GM18868 (cell line): Measurements from ENCODE around the gene RPA3.
A peak's percentile ranks its signal among the peaks of the same experiment; 100 is the strongest.

Source experiments
- ATAC-seq: cut with Tn5 transposase; IDR thresholded peaks from one replicate; pipeline ENCODE4 v1.9.1; 2021; ENCODE audit warnings: mild to moderate bottlenecking, moderate library complexity; ENCODE audit not compliant: unreplicated experiment

Gene RPA3

DNA sequence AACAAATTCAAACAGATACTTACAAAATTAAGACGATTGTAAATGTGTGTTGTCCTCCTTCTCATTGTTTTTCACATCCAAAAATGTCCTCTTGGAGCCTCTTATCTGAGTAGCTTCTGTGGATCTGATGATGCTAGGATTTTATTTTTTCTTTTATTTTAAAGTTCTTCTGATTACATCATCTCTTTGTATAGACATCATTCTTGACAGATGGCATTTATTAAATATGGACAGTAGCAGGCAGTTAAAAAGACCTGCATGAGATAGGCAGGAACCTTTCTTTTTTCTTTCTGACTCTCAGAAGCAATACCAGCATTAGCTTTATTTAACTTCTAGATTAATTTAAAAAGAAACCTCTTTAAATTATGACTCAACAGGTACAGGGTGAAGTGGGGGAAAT, at the start of gene RPA3:
RPA3 (minus strand) TSS at position 116 of the 400 bp plus-strand sequence. CDS start 78,189 bp downstream, outside the sequence.
- ATAC-seq = no peak

DNA sequence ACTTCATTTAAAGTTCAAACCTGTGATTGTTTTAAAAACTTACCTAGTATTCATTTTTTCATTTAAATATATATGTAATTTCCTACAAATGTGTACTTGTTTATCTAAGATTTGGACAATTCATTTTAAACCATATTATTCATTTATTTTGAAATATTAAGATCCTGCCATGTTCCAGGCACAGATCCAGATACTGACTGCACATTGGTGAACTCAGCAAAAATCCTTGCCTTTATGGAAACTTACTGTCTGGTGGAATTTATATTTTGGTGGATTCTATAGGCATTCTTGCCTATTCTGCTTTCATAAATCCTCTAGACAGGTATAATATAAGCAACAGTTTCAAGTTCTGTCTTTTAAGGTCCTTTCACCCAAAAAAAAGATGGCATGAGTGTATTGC, 48.3 kb upstream of the RPA3 start:
- ATAC-seq = no peak

DNA sequence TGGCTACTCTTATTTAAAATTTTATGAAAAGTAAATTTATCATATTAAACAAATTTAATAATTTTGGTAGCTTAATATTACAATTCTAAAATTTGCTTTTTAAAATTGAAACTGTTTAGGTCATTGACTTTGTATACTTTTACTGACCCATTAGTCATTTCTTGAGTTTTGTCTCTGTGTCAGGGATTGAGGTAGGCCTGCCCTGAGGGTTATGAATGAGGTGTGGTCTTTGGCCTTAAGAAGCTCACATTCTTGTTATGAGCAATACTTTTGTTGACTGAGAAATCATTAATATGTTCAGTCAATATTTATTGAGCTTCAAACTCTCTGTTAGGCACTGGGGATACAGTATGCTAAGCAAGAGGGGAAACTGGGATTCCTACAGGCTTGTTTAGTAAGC, 47.0 kb upstream of the RPA3 start:
- ATAC-seq = peak; percentile 67

DNA sequence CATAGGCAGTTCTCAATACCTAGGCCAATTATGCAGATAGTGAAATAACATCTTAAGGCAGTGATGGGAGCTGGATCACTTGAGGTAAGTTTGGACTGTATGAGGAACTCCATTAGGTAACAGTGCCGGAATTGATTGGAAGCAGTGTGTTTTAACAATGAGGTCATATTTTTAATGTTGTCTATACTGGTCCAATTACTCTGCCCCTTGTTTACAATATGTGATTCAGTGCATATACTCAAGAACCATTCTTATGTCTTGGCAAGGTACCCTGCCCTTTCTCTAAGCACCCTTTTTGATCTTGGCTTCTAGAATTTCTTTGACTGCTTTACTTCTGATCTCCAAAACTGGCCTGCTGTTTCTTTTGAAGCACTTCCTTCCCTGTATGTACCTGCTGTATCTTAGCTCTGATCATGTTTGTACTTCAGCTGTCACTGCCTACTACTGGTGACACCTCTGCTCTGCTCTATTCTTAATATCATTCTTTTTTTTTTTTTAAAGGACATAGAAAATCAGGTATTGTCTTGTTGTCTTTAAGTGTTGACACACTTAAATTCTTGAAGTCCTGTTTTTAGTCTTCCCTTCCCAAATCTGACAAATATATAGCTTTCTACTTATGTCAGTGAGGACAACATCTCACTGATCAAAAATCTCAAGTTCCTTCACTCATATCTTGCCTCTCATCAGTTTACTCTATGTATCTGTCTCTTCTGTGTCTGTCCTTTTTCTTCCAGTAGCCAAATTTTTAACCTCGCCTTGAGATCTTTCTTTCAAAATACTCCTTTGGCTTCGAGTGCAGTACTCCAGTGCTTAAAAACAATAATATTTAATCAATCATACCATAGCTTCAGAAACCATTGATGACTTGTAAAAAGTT, 46.4 kb upstream of the RPA3 start:
- no peak for ATAC-seq

DNA sequence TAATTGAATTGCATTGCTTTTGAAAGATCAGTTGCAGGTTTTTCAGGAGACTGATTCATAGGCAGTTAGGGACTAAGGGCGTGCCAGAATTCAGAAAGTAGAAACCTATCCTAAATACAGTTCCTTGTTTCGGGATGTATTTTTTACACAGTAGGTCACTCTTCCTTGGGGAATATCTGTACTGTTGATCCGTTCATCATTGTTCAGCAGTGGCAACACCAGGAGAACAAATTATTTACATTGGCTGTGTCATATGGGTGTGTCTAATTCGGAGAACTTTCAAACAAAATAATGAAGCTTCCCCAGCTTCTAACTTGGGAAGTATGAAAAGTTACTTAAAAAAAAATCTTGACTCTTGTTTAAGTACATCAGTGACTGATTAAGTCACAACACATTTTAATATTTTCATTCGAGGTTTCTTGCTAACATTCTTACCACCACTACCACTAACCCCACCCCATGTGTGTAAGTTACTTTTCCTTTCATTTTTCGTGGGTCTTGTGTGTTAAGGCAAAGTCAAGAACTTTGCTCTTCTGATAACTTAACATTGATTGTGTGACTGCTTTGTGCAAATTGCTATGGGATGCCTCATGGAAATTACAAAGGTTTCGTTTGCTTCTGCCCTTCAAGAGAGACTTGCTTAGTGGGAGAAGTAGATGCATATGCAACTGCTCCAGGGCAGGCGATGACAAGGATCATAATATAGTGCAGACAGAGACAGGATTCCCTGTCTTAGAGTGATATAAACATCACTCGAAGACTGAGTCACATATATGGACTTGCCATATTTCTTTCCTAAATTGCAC, 43.8 kb upstream of the RPA3 start:
- ATAC-seq = peak; percentile 68

DNA sequence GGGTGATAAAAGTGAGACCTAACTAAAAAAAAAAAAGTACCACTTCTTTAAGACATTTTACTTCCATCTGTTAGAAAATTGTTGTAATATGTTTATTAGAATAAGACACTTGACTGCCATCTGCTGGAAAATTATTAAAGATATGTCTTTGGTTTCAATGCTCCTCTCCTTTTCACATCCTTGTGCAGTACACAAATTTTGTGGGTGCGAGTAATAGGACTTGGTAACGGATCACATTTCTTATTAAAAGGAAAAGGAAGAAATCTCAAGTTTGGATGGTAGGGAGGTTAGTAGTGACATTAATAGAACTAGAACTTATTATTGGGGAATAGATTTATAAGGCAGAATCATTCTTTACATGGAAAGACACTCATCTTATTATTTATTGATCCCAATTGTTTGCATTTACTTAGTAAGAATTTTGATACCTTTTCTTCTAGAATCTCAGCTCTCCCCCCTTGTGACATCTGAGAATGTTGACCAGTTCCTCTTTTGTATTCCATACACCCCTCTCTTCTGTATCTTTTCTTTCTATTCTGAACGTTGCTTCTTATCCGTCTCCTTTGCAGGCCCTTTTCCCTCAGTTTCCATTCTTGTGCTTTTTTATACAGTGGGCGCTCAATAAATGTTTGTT, 43.0 kb upstream of the RPA3 start:
- peak; percentile 11 for ATAC-seq

DNA sequence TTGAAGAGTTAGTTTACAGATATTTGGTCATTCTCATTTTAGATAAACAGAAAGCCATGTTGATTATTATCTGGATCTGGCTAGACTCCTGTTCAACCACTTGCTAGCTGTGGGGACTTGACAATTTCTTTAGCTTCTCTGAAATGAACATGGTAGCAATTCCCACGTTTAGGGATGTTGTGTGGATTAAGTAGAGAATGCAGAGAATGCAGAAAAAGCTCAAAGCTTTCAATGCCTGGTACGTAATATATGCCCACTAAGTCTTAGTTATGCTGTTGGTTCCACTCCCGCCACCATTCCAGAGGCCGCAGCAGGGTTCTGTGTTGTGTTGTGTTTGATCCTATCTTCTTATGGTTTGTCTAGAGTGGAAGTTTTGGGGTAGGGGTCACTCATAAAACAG, 39.2 kb upstream of the RPA3 start:
- ATAC-seq = no peak

- no peak for ATAC-seq
Measured at GRCh38 chr7:7756577-7756976, 38.2 kb upstream of the RPA3 start.

DNA sequence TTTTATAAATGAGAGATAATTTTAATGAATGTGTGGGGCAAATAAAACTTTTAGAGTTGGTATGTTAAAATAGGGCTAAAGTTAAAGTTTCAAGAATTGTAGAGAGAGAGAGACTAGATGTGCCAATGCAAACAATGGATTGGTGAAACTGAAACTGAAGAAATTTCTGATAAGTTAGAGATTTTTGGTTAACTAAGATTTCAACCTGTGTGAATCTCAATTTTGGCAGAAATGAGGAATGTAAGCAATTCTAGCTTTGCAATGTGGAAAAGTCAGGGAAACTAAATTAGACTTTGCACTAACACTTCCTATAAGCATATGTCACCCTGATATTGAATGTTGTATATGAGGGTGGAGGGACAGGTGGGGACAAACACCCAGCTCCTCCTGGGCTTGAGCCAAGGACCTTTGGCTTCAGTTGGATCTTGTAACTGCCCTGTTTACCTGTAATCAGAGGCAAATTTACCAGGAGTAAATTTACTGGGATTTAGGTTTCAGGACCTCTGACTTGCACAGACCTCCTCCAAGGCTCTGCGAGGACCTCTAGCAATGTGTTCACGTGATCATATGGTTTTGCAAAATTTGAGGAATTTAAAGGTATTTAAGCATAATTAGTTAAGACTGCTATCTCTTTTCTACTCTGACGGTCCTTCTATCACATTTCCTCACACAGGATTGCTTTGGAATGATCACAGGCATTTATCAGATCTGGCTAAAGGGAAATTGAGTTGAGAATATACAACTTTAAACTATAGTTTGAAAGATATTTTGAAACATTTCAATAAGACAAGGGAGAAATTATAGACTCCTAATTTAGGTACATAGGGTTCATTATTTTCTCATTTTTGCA, 33.1 kb upstream of the RPA3 start:
- no peak for ATAC-seq

DNA sequence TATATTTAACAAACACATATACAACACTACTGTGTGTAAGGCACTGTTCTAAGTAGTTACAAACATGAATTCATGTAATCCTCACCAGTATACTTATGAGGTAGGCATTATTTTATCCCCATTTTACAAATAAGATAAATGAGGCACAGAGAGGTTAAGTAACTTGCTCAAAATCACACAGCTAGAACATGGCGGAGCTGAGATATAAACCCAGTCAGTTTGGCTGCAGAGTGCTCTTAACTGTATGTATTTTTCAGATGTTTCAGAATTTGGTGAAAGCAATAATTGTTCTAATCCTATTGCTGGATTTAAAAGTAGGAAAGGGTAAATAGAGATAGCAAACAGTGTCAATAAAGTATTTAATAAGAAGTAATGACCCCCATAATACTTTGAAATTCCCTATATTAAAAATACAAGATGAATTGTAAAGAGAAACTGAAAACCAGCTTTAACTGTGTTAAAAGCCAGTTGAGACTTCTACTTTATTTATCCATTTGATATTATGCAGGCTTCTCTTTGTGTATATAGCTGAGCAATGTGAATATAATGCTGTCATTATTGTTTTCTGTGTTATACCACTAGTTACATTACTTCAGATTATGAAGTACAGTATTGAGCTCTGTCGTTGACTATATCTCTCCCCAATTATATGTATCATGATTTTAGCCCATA, 32.3 kb upstream of the RPA3 start:
- ATAC-seq = no peak

DNA sequence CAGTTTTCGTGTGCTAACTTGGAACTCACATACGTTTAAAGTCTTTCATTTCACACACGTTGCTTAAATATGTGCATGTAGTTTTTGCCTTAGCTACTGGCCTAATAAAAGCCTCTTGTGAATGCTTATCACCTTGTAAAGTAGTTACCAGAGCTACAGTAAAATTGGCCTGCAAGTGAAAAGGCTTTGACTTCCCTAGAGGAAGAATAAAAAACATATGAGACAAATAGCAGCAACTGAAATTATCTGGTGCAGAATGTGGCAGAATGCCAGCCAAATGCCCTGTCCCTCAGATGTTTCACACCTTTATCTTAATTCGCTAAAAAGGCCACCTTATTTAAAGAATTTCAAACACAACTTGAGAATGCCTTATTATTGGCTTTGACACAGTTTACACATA, 28.1 kb upstream of the RPA3 start:
- no peak for ATAC-seq

DNA sequence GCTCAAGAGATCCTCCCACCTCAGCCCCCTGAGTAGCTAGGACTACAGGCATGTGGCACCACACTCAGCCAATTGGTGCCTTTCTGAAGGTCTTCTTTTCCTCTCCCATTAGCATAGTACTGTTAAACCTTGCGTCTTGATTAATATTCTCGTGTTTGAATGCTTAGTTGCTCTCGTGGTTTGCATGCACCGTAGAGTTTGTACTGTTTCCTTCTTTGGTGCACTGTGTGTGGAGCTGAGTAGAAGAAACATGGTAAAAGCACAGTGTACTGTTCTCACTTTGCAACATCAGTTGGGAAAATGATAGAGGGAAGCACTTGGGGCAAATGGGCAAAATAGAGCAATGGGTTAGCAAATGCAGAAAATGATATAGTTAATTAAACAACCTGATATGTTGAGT, 27.6 kb upstream of the RPA3 start:
- peak; percentile 56 for ATAC-seq

- no peak for ATAC-seq
Measured at GRCh38 chr7:7745258-7745657, 26.9 kb upstream of the RPA3 start.

- ATAC-seq = no peak
Measured at GRCh38 chr7:7742223-7742622, 23.8 kb upstream of the RPA3 start.

- no peak for ATAC-seq
Measured at GRCh38 chr7:7740037-7740355, 21.6 kb upstream of the RPA3 start.

DNA sequence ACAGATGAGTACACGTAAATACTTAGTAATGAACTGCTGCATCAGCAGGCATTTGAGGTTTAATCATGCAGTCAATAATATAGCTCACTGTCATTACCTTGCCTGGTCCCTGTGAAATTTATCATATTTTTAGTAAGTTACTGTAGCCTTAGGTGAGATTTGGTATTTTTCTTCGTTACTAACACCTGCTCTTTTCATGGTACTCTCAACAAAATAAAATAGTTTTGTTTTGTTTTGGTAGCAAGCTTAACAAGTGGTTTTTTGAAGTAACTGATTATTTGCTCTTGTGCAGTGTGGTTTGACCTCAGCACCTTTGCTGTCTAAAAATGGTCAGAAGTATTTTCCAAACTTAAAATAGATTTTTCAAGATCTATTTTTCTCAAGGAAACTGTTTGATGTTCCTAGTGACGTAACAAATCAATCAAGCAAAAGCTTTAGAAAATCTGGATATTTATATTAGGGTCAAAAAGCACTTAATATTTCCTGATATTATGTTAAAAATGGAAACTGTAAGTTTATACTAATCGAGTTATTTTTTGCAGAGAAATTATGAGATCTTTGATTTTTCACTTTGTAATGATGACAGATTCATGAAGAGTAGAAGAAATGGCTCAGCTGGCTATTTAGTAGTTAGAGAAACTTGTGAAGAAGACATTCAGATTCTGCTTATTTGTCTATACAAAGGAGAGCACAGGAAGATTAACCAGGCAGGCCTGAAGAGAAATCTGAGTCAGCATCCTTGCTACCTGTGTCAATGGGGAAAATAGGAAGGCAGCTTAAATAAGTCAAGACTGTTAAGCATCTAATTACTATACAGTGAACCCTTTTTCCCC, 21.0 kb upstream of the RPA3 start:
- ATAC-seq = peak; percentile 61

- no peak for ATAC-seq
Measured at GRCh38 chr7:7738622-7739021, 20.2 kb upstream of the RPA3 start.

- no peak for ATAC-seq
Measured at GRCh38 chr7:7738177-7738576, 19.8 kb upstream of the RPA3 start.

DNA sequence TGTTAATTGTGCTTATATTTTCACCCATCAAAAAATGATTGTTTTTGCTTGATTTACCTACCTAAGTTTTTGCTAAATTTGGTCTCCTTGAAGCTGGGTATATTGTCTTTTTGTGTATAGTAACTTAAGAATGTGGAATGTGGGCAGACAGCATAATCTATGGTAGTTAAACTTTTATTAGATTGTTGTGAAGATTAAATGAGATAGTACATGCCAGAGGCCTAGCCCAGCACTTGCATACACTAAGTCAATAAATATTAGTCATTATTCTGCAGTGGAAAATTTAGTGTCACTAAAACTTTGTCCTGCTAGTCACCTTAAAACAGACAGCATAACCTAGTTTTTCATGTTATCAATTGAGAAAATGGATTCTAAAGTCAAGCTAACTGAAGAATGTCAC, 19.3 kb upstream of the RPA3 start:
- no peak for ATAC-seq
